Measurements from ENCODE around the gene TM4SF1.

Gene TM4SF1

GRCh38 chr3:149374793-149375500 lies 2.5 kb downstream of the TM4SF1 start:
- no peak for TF ChIP-seq POLR2A (IDR thresholded peaks at IDR 0.05; ENCODE audit: low read depth, low read length)
- FAIRE-seq (no peak), DNase-seq (ENCODE audit: insufficient read length, low spot score) (no peak)

GRCh38 chr3:149374391-149374790 lies 3.1 kb downstream of the TM4SF1 start:
- DNase-seq (ENCODE audit: insufficient read length, low spot score) (no peak), FAIRE-seq (no peak)
- no peak for TF ChIP-seq POLR2A (IDR thresholded peaks at IDR 0.05; ENCODE audit: low read depth, low read length)

DNA sequence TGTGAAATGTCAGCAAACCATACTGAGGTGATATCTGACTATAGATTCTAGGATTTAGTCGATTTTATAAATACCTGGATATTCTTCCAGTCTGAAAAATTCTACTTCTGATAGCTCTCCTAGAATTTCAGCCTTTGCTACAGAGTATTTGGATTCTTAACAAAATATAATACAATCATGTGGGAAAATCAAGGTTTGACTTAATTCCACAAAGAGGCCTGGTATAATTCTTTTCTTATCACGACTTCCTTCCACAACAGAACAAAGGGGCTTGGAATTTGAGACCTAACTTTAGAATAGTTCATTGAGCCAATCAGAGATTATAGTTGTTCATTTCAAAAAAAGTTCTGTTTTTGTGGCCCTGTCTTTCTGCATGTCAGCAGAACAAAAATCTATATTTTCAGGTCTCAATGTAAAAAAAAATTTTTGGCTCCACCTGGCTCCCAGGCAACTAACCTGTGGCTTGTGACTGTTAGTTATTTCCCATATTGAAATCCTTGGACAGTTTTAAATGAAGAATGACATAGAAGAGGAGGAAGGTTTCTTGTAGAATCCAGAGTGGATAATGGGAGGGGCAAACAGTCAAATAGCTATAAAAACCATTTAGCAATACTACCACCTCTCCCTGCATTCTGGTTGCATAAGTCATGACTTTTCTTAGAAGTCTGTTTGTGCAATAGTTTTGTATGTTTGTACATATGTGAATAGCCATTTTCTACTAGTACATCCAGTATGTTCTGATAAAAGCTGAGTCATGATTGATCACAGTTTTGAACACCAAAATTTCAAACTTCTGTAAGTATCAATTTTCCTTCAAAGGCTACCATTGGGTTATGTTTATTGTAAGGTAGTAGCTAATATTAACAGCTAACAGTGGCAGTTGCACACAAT lies 4.0 kb downstream of the TM4SF1 start:
- DNase-seq (ENCODE audit: insufficient read length, low spot score) = no peak
- TF ChIP-seq POLR2A (IDR thresholded peaks at IDR 0.05; ENCODE audit: low read depth, low read length) = no peak
- FAIRE-seq = no peak

- peak; percentile 23 for FAIRE-seq
- TF ChIP-seq POLR2A (IDR thresholded peaks at IDR 0.05; ENCODE audit: low read depth, low read length) = no peak
Observed at GRCh38 chr3:149371723-149372114, 5.7 kb downstream of the TM4SF1 start.

GRCh38 chr3:149371001-149371722 lies 6.3 kb downstream of the TM4SF1 start:
- peak; percentile 78 for FAIRE-seq
- DNase-seq (ENCODE audit: insufficient read length, low spot score) = no peak

More at GRCh38 chr3:149371723-149372114, 5.7 kb downstream of the TM4SF1 start:
- no peak for DNase-seq (ENCODE audit: insufficient read length, low spot score)

DNA sequence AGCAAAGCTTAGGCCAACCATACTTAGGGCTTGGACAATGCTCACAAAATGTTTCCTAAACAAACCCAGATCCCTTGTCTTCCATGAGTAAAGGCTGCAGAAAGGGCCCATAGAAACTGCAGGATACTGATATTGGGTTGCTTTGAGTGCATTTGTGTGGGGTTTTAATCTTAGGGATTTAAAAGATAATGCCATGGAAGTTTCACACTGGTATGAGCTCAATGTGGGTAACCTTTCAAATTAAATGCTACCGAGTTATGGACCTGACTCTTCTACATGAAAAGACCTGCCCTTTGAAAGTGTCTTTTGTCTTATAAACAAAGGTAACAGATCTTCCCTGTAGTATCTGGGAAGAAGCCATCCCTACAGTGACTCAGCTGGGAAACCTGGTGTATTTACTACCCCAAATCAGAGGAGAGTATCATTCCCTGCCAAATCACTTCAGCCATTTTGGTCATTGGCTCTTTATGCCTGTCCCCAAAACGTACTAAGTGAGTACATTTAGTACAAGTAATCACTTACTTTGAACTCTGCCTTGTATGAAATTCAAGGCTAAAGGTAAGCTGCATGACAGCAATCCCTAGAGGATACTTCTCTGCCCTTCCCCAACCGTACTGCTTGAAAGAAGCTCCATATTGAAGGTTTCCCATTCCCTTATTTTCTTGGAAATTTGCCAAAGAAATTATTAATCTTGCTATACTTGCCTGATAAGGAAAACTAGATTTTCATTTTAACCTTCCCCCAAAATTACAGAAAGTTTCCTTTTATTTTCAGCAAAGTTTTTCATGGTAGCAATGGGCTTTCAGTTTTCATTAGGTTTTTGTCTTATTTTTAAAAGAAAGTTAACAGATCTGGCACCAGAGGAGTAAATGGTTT lies 7.2 kb downstream of the TM4SF1 start:
- no peak for TF ChIP-seq POLR2A (IDR thresholded peaks at IDR 0.05; ENCODE audit: low read depth, low read length)
- FAIRE-seq = peak; percentile 15
- no peak for DNase-seq (ENCODE audit: insufficient read length, low spot score)

More at GRCh38 chr3:149371001-149371722, 6.3 kb downstream of the TM4SF1 start:
- TF ChIP-seq POLR2A (IDR thresholded peaks at IDR 0.05; ENCODE audit: low read depth, low read length) = no peak

GRCh38 chr3:149368674-149369497 lies 8.6 kb downstream of the TM4SF1 start:
- TF ChIP-seq POLR2A (IDR thresholded peaks at IDR 0.05; ENCODE audit: low read depth, low read length) = no peak
- DNase-seq (ENCODE audit: insufficient read length, low spot score) (no peak), FAIRE-seq (peak; percentile 41)

- FAIRE-seq = peak; percentile 72
- no peak for TF ChIP-seq POLR2A (IDR thresholded peaks at IDR 0.05; ENCODE audit: low read depth, low read length)
- no peak for DNase-seq (ENCODE audit: insufficient read length, low spot score)
Observed at GRCh38 chr3:149368201-149368673, 9.2 kb downstream of the TM4SF1 start.

GRCh38 chr3:149366941-149367840 lies 10.3 kb downstream of the TM4SF1 start:
- FAIRE-seq (peak; percentile 85), DNase-seq (ENCODE audit: insufficient read length, low spot score) (no peak)
- TF ChIP-seq POLR2A (IDR thresholded peaks at IDR 0.05; ENCODE audit: low read depth, low read length) = no peak

DNA sequence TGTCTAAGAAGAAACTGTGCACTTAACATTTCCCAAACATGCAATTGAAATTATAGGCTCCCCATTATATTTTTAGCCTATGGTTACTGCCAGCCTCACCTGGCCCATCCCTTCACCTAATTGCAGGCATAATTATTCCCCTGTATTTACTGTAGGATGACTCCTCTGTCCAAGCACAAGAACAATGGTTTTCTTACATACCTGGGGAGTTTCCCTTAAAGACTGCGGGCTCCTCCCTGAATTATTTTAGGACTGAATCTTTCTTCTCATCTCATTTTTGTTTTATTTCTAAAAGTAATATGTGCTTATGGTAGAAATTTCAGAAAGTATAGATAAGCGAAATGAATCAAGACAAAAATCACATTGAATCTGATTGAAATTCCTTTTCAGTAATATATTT lies 11.4 kb downstream of the TM4SF1 start:
- no peak for FAIRE-seq

GRCh38 chr3:149364624-149365023 lies 12.8 kb downstream of the TM4SF1 start:
- FAIRE-seq (no peak), DNase-seq (ENCODE audit: insufficient read length, low spot score) (no peak)
- no peak for TF ChIP-seq POLR2A (IDR thresholded peaks at IDR 0.05; ENCODE audit: low read depth, low read length)

More for the DNA sequence above, 11.4 kb downstream of the TM4SF1 start:
- DNase-seq (ENCODE audit: insufficient read length, low spot score) = no peak
- no peak for TF ChIP-seq POLR2A (IDR thresholded peaks at IDR 0.05; ENCODE audit: low read depth, low read length)

All from H54 (cell line).